Measurements from ENCODE around the gene SLC2A11. TPM values are rescaled to one million over a fixed set of nuclear protein-coding genes. Genes with fewer than 3 reads are reported as not detected.
"Not testable (repeated sequence)": the region's sequence is repeated elsewhere in the genome, so short reads cannot be mapped to it uniquely, and the experiment has no call there.

The SLC2A11 gene
- total RNA-seq, 1 donor from 2014 or later: 22.4 TPM

DNA sequence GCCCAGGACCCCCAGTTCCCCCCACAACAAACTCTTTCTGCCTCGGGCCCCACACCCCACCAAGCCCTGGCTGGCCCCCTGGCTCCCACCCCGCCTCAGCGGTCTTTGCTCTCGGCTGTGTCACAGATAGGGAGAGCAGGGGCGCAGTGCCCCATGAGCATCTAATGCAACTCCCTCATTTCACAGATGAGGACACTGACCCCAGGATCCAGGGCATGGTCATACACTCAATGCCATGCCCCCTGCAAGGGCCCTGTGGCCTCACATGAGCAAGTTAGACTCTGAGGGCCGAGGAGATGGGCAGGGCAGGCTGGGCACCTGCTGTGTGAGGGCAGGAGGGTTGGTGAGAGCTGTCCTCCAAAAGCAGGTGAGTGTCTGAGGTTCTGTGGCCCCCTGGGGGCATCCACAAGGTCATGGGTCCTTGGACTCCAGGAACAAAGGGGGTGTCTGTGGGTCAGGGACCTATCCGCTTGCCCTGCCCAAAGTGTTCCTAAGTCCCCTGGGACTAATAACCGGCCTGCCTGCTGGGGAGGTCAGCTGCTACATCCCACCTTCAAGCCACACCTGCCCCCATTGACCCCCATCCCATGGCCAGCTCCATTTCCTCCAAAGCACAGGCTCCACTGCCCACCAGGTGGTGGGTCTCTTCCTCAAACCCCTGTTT, 39.0 kb downstream of the SLC2A11 start:
- Histone ChIP-seq H3K36me3 (ENCODE audit: control insufficient read depth, insufficient read depth, low read length) (peaks cover 9% of the 10 kb centered on the region), H3K4me3 (ENCODE audit: low read depth, low read length) (no peak overlapping the region), H3K27me3 (ENCODE audit: control insufficient read depth, insufficient read depth, low read length) (no peaks in the 10 kb centered on the region)
- TF ChIP-seq, protein P1, sequence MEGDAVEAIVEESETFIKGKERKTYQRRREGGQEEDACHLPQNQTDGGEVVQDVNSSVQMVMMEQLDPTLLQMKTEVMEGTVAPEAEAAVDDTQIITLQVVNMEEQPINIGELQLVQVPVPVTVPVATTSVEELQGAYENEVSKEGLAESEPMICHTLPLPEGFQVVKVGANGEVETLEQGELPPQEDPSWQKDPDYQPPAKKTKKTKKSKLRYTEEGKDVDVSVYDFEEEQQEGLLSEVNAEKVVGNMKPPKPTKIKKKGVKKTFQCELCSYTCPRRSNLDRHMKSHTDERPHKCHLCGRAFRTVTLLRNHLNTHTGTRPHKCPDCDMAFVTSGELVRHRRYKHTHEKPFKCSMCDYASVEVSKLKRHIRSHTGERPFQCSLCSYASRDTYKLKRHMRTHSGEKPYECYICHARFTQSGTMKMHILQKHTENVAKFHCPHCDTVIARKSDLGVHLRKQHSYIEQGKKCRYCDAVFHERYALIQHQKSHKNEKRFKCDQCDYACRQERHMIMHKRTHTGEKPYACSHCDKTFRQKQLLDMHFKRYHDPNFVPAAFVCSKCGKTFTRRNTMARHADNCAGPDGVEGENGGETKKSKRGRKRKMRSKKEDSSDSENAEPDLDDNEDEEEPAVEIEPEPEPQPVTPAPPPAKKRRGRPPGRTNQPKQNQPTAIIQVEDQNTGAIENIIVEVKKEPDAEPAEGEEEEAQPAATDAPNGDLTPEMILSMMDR (IDR thresholded peaks at IDR 0.05; ENCODE audit: insufficient read depth, low read length, poor library complexity, severe bottlenecking): no peak
- no peak for DNase-seq (ENCODE audit: low read depth)

DNA sequence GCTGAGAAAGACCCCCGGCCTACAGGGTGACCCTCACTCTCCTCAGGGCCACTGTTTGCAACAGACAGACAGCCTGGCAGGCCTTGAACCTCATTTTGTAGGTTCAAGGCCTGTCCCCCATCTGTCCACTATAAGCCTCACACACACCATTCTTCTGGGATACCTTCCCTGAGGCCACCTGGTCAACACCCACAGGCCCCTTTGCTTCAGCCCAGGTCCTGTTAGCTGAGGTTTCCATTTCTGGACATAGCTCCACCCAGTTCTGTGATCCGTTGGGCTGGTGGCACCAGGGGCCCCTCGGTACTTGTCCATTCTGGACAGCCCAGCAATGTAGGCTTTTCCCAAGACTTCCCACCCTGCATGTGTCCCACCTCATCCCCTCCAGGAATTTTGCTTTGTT, 39.6 kb downstream of the SLC2A11 start:
- H3K36me3 ChIP-seq (ENCODE audit: control insufficient read depth, insufficient read depth, low read length): peaks cover 9% of the 10 kb centered on the region
- DNase-seq (ENCODE audit: low read depth): no peak
- H3K4me3 ChIP-seq (ENCODE audit: low read depth, low read length): no peak overlapping the region
- TF ChIP-seq, protein P1 (IDR thresholded peaks at IDR 0.05; ENCODE audit: insufficient read depth, low read length, poor library complexity, severe bottlenecking): no peak
- no peaks in the 10 kb centered on the region for H3K27me3 ChIP-seq (ENCODE audit: control insufficient read depth, insufficient read depth, low read length)

DNA sequence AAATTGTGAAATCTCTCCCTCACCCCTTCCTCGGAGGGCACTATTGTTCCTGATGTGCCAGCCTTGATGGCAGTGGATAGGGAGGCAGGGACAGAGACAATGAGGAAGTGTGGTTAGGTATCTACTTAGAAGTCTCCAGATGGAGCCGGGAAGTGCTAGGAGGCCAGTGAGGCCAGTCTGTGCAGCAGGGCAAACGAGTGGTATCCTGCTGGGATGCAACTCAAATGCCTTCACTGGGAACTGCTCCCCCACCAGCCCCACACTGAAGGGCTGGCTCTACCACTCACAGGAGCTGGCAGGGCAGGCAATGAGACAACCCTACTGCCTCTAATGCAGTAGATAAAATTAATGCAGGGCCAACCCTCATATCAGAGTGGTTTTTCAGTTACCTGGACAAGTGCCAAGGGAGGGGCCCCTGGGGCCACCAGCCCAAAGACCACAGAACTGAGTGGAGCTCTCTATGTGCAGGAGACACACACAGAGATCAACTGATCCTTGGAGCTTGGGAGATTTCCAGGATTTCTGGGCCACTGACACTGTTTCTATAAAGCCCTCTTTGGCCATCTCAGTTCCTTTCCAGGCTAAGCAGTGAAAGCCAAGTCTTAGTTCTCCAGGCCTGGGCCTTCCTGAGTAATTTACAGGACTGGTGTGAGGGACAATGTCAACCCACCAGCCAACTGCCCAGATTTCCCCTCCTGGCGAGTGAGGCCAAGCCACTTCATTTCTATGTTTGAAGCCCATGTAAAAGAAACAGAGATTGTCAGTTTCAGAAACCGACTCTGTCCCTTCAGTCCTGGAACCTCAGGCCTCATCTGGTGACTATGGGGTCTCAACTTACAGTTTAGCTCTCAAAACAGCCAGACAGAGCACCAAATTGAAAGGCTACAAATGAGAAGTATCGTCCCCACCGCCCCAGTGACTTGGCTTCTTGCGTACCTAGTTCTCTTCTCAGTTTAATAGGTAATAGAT, 40.6 kb downstream of the SLC2A11 start:
- DNase-seq (ENCODE audit: low read depth): no peak
- TF ChIP-seq, protein P1 (IDR thresholded peaks at IDR 0.05; ENCODE audit: insufficient read depth, low read length, poor library complexity, severe bottlenecking): no peak
- H3K36me3 ChIP-seq (ENCODE audit: control insufficient read depth, insufficient read depth, low read length): peaks cover 9% of the 10 kb centered on the region
- H3K27me3 ChIP-seq (ENCODE audit: control insufficient read depth, insufficient read depth, low read length): no peaks in the 10 kb centered on the region
- no peak overlapping the region for H3K4me3 ChIP-seq (ENCODE audit: low read depth, low read length)

DNA sequence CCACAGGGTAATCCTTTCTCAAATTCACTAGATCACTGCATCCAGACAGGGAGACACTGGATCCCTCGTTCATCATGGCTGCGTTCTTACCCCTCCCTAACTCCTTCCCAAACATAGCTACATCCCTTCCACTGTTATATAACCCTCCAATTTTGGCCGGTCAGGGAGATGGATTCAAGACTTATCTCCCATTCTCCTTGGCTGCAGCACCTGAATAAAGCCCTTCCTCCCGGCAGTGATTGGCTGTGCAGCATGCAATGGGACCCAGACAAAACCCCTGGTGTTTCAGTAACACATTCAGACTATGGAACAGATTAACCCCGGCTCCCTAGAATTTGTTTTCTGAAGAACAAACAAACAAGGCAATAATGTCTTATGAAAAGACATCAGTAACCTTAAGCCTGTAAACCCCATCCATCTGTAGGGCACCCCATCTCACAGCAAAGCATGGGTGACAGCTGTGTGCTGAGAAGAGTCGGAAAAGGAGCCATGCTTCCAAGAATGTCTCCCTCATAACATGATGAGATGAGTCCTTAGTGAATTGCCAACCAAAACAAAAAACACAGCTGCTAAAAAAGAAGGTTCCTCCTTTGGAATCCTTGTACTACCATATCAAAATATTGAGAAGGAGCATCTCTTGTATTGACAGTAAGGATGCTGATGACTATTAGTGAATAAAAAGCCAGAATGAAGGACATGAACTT, 41.5 kb downstream of the SLC2A11 start:
- no peak for DNase-seq (ENCODE audit: low read depth)
- TF ChIP-seq, protein P1 (IDR thresholded peaks at IDR 0.05; ENCODE audit: insufficient read depth, low read length, poor library complexity, severe bottlenecking): no peak
- Histone ChIP-seq H3K36me3 (ENCODE audit: control insufficient read depth, insufficient read depth, low read length) (peaks cover 9% of the 10 kb centered on the region), H3K27me3 (ENCODE audit: control insufficient read depth, insufficient read depth, low read length) (no peaks in the 10 kb centered on the region), H3K4me3 (ENCODE audit: low read depth, low read length) (no peak overlapping the region)

DNA sequence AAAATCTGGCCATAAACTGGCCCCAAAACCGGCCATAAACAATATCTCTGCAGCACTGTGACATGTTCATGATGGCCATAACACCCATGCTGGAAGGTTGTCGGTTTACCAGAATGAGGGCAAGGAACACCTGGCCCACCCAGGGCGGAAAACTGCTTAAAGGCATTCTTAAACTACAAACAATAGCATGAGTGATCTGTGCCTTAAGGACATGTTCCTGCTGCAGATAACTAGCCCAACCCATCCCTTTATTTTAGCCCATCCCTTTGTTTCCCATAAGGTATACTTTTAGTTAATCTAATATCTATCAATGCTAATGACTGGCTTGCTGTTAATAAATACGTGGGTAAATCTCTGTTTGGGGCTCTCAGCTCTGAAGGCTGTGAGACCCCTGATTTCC, 42.6 kb downstream of the SLC2A11 start:
- not testable (repeated sequence) for H3K36me3 ChIP-seq (ENCODE audit: control insufficient read depth, insufficient read depth, low read length); DNase-seq (ENCODE audit: low read depth); H3K4me3 ChIP-seq (ENCODE audit: low read depth, low read length); H3K27me3 ChIP-seq (ENCODE audit: control insufficient read depth, insufficient read depth, low read length)

DNA sequence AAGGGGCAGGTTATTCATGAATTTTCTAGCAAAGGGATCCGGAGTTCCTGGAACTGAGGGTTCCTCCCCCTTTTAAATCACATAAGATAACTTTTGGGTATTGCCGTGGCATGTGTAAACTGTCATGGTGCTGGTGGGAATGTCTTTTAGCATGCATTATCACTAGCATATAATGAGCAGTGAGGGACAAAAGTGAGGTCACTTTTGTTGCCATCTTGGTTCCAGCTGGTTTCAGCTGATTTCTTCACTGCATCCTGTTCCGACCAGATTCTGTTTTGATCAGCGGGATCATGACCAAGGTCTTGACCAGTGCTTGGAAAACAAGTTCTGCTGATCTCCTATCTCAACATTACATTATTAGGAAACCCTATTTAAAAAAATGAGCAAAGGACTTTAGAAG, 43.9 kb downstream of the SLC2A11 start:
- H3K4me3 ChIP-seq (ENCODE audit: low read depth, low read length): no peak overlapping the region
- peaks cover 6% of the 10 kb centered on the region for H3K36me3 ChIP-seq (ENCODE audit: control insufficient read depth, insufficient read depth, low read length)
- TF ChIP-seq, protein P1 (IDR thresholded peaks at IDR 0.05; ENCODE audit: insufficient read depth, low read length, poor library complexity, severe bottlenecking): no peak
- no peaks in the 10 kb centered on the region for H3K27me3 ChIP-seq (ENCODE audit: control insufficient read depth, insufficient read depth, low read length)
- no peak for DNase-seq (ENCODE audit: low read depth)

All from kidney epithelial cell (primary cell).